ENCODE results near the gene ANAPC5. TPM values are rescaled to one million over a fixed set of nuclear protein-coding genes. Genes with fewer than 3 reads are reported as not detected.

ANAPC5 gene
- total RNA-seq, 1 experiment from 2014 or later: 101 TPM

DNA sequence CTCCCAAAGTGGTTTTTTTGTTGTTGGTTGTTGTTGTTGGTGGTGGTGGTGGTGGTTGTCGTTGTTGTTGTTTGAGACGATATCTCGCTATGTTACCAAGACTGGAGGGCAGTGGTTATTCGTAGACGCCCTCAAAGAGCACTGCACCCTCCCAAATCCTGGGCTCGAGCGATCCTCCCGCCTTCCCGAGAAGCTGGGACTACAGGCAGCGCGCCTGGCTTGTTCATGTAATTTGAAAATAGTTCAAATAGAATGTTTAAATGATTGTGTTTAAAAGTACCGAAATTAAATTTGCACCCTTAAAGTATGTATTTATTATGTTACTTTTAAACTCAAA, 439 bp upstream of the ANAPC5 start:
- Histone ChIP-seq H2AK5ac (ENCODE audit: insufficient read length, low read length) (no peak overlapping the region), H4K5ac (ENCODE audit: insufficient read length, low read depth, low read length) (no peak overlapping the region), H2BK20ac (ENCODE audit: low read depth, low read length, poor library complexity, severe bottlenecking) (no peak overlapping the region), H4K91ac (ENCODE audit: insufficient read length, low read depth, low read length) (no peak overlapping the region), H2AFZ (ENCODE audit: low read length) (no peak overlapping the region), H2BK12ac (ENCODE audit: insufficient read length, low read depth, low read length) (no peak overlapping the region), H2BK15ac (ENCODE audit: low read depth, low read length) (no peak overlapping the region), H2BK120ac (ENCODE audit: low read depth, low read length, poor library complexity, severe bottlenecking) (no peak overlapping the region), H3K4ac (ENCODE audit: low read depth, low read length) (no peak overlapping the region), H3T11ph (ENCODE audit: low read length) (no peak overlapping the region), H3K4me1 (ENCODE audit: insufficient read depth, low read length) (no peaks in the 10 kb centered on the region), H3K23ac (ENCODE audit: insufficient read length, low read depth, low read length) (no peak overlapping the region), H3K4me2 (ENCODE audit: insufficient read depth, insufficient read length, low read length) (peak overlapping the region; percentile 65), H4K20me1 (ENCODE audit: control insufficient read depth, insufficient read depth, insufficient read length) (no peaks in the 10 kb centered on the region), H3K27ac (ENCODE audit: insufficient read length, low read depth, low read length) (no peak overlapping the region), H3K14ac (ENCODE audit: insufficient read depth, low read length) (no peak overlapping the region), H3K79me1 (ENCODE audit: insufficient read depth, low read depth, low read length, poor library complexity, severe bottlenecking) (peaks cover 9% of the 10 kb centered on the region), H3K9ac (ENCODE audit: extremely low read depth, insufficient read length, low read length) (peak overlapping the region; percentile 53), H3K27me3 (ENCODE audit: insufficient read depth, low read length) (no peaks in the 10 kb centered on the region), H3K18ac (ENCODE audit: insufficient read length, low read depth, low read length) (no peak overlapping the region), H4K8ac (replicated peaks; ENCODE audit: insufficient read length, low read depth, low read length) (no peak overlapping the region), H3K56ac (ENCODE audit: insufficient read length, low read depth, low read length) (no peak overlapping the region), H3K79me2 (ENCODE audit: insufficient read depth, low read length) (no peaks in the 10 kb centered on the region; the same call in 1 of the 2 replicates), H3K9me3 (ENCODE audit: control insufficient read depth, low read depth, low read length) (no peaks in the 10 kb centered on the region), H3K23me2 (ENCODE audit: insufficient read length, low read depth, low read length, poor library complexity, severe bottlenecking) (peaks cover 3% of the 10 kb centered on the region), H2BK5ac (ENCODE audit: insufficient read length, low read length) (no peak overlapping the region)
- WGBS (ENCODE audit: extremely low coverage, insufficient read length, low lambda C conversion rate): no CpG with 5 or more reads among the region's 12 CpGs
- no peak for DNase-seq
- TF ChIP-seq, protein P1, sequence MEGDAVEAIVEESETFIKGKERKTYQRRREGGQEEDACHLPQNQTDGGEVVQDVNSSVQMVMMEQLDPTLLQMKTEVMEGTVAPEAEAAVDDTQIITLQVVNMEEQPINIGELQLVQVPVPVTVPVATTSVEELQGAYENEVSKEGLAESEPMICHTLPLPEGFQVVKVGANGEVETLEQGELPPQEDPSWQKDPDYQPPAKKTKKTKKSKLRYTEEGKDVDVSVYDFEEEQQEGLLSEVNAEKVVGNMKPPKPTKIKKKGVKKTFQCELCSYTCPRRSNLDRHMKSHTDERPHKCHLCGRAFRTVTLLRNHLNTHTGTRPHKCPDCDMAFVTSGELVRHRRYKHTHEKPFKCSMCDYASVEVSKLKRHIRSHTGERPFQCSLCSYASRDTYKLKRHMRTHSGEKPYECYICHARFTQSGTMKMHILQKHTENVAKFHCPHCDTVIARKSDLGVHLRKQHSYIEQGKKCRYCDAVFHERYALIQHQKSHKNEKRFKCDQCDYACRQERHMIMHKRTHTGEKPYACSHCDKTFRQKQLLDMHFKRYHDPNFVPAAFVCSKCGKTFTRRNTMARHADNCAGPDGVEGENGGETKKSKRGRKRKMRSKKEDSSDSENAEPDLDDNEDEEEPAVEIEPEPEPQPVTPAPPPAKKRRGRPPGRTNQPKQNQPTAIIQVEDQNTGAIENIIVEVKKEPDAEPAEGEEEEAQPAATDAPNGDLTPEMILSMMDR (conservative IDR thresholded peaks at IDR 0.05): no peak
- H3K4me1 Mint-ChIP-seq: peaks cover 8 to 14% of the 10 kb centered on the region in 2 experiments
- H3K4me3 Mint-ChIP-seq: peak overlapping the region; percentile 97 to 99
- H3K27ac Mint-ChIP-seq: peak overlapping the region; percentile 95 to 99 (median 98)
- H3K9me3 Mint-ChIP-seq: no peaks in the 10 kb centered on the region
- H3K27me3 Mint-ChIP-seq (ENCODE audit: low read depth): peaks cover 2% of the 10 kb centered on the region; the same call in 1 of the 2 replicates
- H3K36me3 Mint-ChIP-seq (ENCODE audit: insufficient read depth in 1 of 3, low read depth in 3 of 3): peaks cover 0 to 2% (median 0%) of the 10 kb centered on the region in 3 experiments; a peak in 3 of 7 replicates
